Measurements from ENCODE around the gene SLC20A1. TPM values are rescaled to one million over a fixed set of nuclear protein-coding genes. Genes with fewer than 3 reads are reported as not detected.

Gene SLC20A1
- total RNA-seq, 2 donors from 2014 or later: 10.7 to 34.1 TPM

DNA sequence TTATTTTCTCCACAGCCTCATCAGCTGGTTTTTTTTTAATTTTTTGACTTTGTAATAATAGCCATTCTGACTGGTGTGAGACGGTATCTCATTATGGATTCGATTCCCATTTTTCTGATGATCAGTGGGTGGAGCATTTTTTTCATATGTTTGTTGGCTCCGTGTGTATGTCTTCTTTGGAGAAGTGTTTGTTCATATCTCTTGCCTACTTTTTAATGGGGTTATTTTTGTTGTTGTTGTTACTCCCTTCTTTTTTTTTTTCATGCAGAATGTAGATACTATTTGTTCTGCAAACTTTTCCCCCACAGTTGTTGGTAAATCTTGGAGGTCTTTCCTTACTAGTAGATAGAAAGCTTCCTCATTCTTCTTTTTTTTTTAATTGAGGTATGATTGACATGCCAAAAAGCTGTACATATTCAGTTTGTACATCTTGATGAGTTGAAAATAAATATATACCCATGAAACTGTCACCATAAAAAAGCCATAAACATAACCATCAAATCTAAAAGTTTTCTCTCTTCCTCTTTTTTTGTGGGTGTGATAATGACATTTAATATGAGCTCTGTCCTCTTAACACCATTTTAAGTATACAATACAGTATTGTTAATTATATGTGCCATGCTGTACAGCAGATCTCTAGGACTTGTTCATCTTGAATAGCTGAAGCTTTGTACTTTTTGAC lies 53.2 kb downstream of the SLC20A1 start:
- no peak overlapping the region for H3K27ac ChIP-seq
- no peak for DNase-seq (ENCODE audit: low spot score)
- H3K9me3 ChIP-seq: no peaks in the 10 kb centered on the region
- TF ChIP-seq, protein P1, sequence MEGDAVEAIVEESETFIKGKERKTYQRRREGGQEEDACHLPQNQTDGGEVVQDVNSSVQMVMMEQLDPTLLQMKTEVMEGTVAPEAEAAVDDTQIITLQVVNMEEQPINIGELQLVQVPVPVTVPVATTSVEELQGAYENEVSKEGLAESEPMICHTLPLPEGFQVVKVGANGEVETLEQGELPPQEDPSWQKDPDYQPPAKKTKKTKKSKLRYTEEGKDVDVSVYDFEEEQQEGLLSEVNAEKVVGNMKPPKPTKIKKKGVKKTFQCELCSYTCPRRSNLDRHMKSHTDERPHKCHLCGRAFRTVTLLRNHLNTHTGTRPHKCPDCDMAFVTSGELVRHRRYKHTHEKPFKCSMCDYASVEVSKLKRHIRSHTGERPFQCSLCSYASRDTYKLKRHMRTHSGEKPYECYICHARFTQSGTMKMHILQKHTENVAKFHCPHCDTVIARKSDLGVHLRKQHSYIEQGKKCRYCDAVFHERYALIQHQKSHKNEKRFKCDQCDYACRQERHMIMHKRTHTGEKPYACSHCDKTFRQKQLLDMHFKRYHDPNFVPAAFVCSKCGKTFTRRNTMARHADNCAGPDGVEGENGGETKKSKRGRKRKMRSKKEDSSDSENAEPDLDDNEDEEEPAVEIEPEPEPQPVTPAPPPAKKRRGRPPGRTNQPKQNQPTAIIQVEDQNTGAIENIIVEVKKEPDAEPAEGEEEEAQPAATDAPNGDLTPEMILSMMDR (IDR thresholded peaks at IDR 0.05): no peak
- TF ChIP-seq POLR2AphosphoS5 (IDR thresholded peaks at IDR 0.05) (no peak), POLR2A (IDR thresholded peaks at IDR 0.05) (no peak)
- H3K27me3 ChIP-seq (replicated peaks; ENCODE audit: insufficient read depth): no peaks in the 10 kb centered on the region
- 90% methylated on average over 3 of the region's 3 CpGs for WGBS
- no peak overlapping the region for H3K4me3 ChIP-seq
- no peaks in the 10 kb centered on the region for H3K4me1 ChIP-seq (replicated peaks)
- intact Hi-C loops (cut with DNase I): no loop called here
- H3K36me3 ChIP-seq: no peaks in the 10 kb centered on the region

DNA sequence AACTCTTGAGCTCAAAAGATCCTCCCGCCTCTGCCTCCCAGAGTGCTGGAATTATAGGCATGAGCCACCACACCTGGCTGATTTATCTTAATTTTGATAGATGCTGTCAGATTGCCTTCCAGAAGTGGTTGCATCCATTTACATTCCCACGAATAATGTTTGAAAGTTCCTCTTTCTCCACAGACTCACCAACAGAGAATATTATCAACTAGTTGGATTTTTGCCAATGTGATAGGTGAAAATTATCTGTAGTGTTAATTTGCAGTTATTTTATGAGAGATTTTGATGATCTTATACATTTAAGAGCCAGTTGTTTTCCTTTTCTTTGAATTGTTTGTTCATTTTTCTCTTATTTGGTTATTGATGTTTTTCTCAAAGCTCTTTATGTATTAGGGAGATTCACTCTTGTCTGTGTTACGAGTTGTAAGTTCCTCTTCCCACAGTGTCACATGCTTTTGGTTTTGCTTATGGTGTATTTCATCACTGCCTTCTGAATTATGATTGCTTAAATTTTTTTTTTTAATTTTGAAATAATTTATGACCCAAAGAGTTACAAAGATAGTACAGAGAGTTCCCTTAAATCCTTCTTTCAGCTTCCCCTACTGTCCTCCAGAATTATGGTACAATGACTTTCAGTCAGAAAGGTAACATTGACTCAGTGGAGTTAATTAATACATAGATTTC lies 54.4 kb downstream of the SLC20A1 start:
- Histone ChIP-seq H3K9me3 (no peaks in the 10 kb centered on the region), H3K36me3 (no peaks in the 10 kb centered on the region), H3K27me3 (replicated peaks; ENCODE audit: insufficient read depth) (no peaks in the 10 kb centered on the region), H3K4me3 (no peak overlapping the region), H3K27ac (no peak overlapping the region), H3K4me1 (replicated peaks) (no peaks in the 10 kb centered on the region)
- 76% methylated on average over 3 of the region's 3 CpGs for WGBS
- TF ChIP-seq POLR2A (IDR thresholded peaks at IDR 0.05) (no peak), POLR2AphosphoS5 (IDR thresholded peaks at IDR 0.05) (no peak)
- TF ChIP-seq, protein P1 (IDR thresholded peaks at IDR 0.05): no peak
- no peak for DNase-seq (ENCODE audit: low spot score)
- intact Hi-C loops (cut with DNase I): no loop called here

- no peak for DNase-seq (ENCODE audit: low spot score)
- no peaks in the 10 kb centered on the region for H3K36me3 ChIP-seq
- H3K9me3 ChIP-seq: no peaks in the 10 kb centered on the region
- H3K27ac ChIP-seq: no peak overlapping the region
- WGBS: 55% methylated on average over 8 of the region's 8 CpGs
- H3K27me3 ChIP-seq (replicated peaks; ENCODE audit: insufficient read depth): no peaks in the 10 kb centered on the region
- H3K4me1 ChIP-seq (replicated peaks): no peaks in the 10 kb centered on the region
- intact Hi-C loops (cut with DNase I): no loop called here
- no peak for TF ChIP-seq POLR2AphosphoS5 (IDR thresholded peaks at IDR 0.05)
- TF ChIP-seq POLR2A (IDR thresholded peaks at IDR 0.05): no peak
- TF ChIP-seq, protein P1 (IDR thresholded peaks at IDR 0.05): no peak
- H3K4me3 ChIP-seq: no peak overlapping the region
These were observed 55.3 kb downstream of the SLC20A1 start for GRCh38 chr2:112701052-112701451.

GRCh38 chr2:112703684-112704083 lies 57.9 kb downstream of the SLC20A1 start:
- Histone ChIP-seq H3K4me3 (no peak overlapping the region), H3K9me3 (no peaks in the 10 kb centered on the region), H3K27me3 (replicated peaks; ENCODE audit: insufficient read depth) (no peaks in the 10 kb centered on the region), H3K36me3 (no peaks in the 10 kb centered on the region), H3K27ac (no peak overlapping the region), H3K4me1 (replicated peaks) (no peaks in the 10 kb centered on the region)
- WGBS: 50% methylated on average over 2 of the region's 2 CpGs
- intact Hi-C loops (cut with DNase I): no loop called here
- TF ChIP-seq POLR2A (IDR thresholded peaks at IDR 0.05): no peak
- TF ChIP-seq POLR2AphosphoS5 (IDR thresholded peaks at IDR 0.05): no peak
- TF ChIP-seq, protein P1 (IDR thresholded peaks at IDR 0.05): no peak
- no peak for DNase-seq (ENCODE audit: low spot score)

DNA sequence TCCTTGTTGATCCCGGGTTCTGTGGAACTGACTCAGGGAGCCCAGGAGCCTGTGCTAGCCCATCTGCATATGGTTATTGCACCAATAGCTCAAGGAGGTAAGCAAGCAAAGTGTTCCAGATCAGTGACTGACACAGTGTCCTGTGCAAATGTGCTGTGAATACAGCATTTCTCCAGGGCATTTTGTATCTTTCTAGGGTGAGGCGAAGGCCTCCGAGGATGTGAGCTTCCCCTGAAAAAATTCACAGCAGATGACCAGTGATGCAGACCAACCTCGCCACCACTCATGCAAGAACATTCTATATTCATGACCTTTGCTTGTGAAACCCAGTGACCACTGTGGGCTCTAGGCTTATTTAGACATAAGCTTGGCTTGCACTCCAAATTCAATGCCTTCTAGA lies 59.8 kb downstream of the SLC20A1 start:
- Histone ChIP-seq H3K36me3 (no peaks in the 10 kb centered on the region), H3K27ac (no peak overlapping the region), H3K27me3 (replicated peaks; ENCODE audit: insufficient read depth) (no peaks in the 10 kb centered on the region), H3K9me3 (no peaks in the 10 kb centered on the region), H3K4me3 (no peak overlapping the region), H3K4me1 (replicated peaks) (no peaks in the 10 kb centered on the region)
- intact Hi-C loops (cut with DNase I): no loop called here
- 86% methylated on average over 4 of the region's 4 CpGs for WGBS
- no peak for DNase-seq (ENCODE audit: low spot score)
- TF ChIP-seq POLR2A (IDR thresholded peaks at IDR 0.05) (no peak), POLR2AphosphoS5 (IDR thresholded peaks at IDR 0.05) (no peak)
- TF ChIP-seq, protein P1 (IDR thresholded peaks at IDR 0.05): no peak

All from prostate gland (tissue), 2 donors.